HepG2 (cell line): Measurements from ENCODE around the gene CIB2.

Experiments
- MXD4 ChIP-seq: IDR thresholded peaks from 2 replicates; pipeline ENCODE4 v1.6.1; 2016; ENCODE audit warnings: mild to moderate bottlenecking, missing biosample characterization, missing genetic modification reagents
- YY1 ChIP-seq: IDR thresholded peaks from 2 replicates; pipeline ENCODE4 v1.6.1; 2011; ENCODE audit warnings: low read length, low read depth, moderate library complexity, mild to moderate bottlenecking; ENCODE audit not compliant: insufficient read depth, insufficient replicate concordance

DNA sequence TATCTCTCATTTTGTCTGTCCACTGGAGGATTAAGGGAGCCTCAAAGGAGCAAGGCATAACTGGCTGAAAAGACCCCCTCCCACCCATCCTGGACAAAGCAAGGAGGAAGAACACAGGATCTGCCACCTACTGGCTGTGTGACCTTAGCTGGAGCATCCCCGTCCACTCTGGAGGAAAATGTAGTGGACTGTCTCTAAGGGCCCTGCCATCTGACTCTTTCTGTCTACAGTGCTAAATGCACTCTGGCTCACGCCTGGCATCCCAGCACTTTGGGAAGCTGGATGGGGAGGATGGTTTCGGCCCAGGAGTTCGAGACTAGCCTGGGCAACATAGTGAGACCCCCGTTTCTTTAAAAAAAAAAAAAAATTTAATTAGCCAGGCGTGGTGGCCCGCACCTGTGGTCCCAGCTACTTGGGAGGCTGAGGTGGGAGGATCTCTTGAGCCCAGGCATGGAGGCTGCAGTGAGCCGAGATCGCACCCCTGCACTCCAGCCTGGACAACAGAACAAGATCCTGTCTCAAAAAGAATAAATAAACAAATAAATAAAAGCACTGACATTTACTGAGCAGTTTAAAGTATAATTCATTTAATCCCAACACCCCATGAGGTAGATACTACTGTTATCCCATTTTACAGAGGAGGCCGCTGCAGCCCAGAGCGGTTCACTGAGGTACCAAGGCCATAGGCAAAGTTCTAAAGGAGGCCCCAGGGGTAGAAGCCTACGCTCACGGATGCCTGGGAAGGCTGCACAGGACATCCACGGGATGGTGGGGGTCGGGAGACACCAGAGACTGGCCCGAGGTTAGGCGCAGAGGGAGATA, 54.8 kb downstream of the CIB2 start:
- TF ChIP-seq YY1 (no peak), MXD4 (no peak)
